GM12875 (cell line): ENCODE measurements around the gene KIT.

Source experiments
- H3K4me3 ChIP-seq: one replicate; pipeline ENCODE4 v1.5.1; 2011; ENCODE audit warnings: low read depth, low read length, control low read depth
- TF ChIP-seq, protein P1 (sequence below): IDR thresholded peaks from 2 replicates; pipeline ENCODE4 v1.5.1; 2011; ENCODE audit warnings: low read depth, mild to moderate bottlenecking, control low read depth, inconsistent platforms, low read length, moderate library complexity, borderline replicate concordance; ENCODE audit not compliant: insufficient read depth

Gene KIT

GRCh38 chr4:54784161-54784671, 126.5 kb downstream of the KIT start:
- TF ChIP-seq, protein P1, sequence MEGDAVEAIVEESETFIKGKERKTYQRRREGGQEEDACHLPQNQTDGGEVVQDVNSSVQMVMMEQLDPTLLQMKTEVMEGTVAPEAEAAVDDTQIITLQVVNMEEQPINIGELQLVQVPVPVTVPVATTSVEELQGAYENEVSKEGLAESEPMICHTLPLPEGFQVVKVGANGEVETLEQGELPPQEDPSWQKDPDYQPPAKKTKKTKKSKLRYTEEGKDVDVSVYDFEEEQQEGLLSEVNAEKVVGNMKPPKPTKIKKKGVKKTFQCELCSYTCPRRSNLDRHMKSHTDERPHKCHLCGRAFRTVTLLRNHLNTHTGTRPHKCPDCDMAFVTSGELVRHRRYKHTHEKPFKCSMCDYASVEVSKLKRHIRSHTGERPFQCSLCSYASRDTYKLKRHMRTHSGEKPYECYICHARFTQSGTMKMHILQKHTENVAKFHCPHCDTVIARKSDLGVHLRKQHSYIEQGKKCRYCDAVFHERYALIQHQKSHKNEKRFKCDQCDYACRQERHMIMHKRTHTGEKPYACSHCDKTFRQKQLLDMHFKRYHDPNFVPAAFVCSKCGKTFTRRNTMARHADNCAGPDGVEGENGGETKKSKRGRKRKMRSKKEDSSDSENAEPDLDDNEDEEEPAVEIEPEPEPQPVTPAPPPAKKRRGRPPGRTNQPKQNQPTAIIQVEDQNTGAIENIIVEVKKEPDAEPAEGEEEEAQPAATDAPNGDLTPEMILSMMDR: no peak
- H3K4me3 ChIP-seq: no peak overlapping the region
